T-cell (primary cell): ENCODE measurements around the gene HECTD4. TPM values are rescaled to one million over a fixed set of nuclear protein-coding genes. Genes with fewer than 3 reads are reported as not detected.

Experiments
- ATAC-seq, 4 experiments: fragments of 200-7000 bp in 3 of 4; fragments of 150-1000 bp in 1 of 4; cut with Tn5 transposase; replicated peaks in 1 of 4; 1 replicate in 3 of 4; 2 replicates in 1 of 4; pipeline ENCODE4 v1.10.0; 2021; ENCODE audit warnings: moderate library complexity in 3 of 4, mild to moderate bottlenecking in 2 of 4, moderate number of reproducible peaks in 1 of 4
- CTCF ChIA-PET, 2 donors: fragments of 300-600 bp; sonication (Branson Sonifier 250); formaldehyde crosslinking; loops; one replicate each; lab custom pipeline; 2022; ENCODE audit warnings: antibody characterized with exemption in 2 of 2; lab: Charles Lee
- POLR2A ChIA-PET, 2 donors: fragments of 300-600 bp; sonication (Branson Sonifier 250); formaldehyde crosslinking; loops; one replicate each; lab custom pipeline; 2022; ENCODE audit warnings: antibody characterized with exemption in 2 of 2; lab: Charles Lee
- DNase-seq, 35 experiments: peaks; one replicate each; pipeline versions ENCODE4 v3.0.0 to v3.0.0-alpha.2; 2013 to 2023
- H3K27ac ChIP-seq: one replicate; pipeline ENCODE4 v1.5.1; 2013; ENCODE audit warnings: low read length
- H3K27me3 ChIP-seq, 2 experiments: replicated peaks in 1 of 2; 1 replicate in 1 of 2; 2 replicates in 1 of 2; pipeline versions ENCODE4 v1.6.1 to v1.7.0; 2013; ENCODE audit warnings: low read length in 1 of 2, mixed read lengths in 1 of 2; ENCODE audit not compliant: control insufficient read depth in 2 of 2, insufficient read depth in 2 of 2; ENCODE audit errors: extremely low read depth in 1 of 2
- H3K36me3 ChIP-seq, 2 donors: 1 replicate in 1 of 2; 2 replicates in 1 of 2; pipeline versions ENCODE4 v1.6.1 to v1.7.0; 2013; ENCODE audit warnings: low read length in 1 of 2; ENCODE audit not compliant: control insufficient read depth in 2 of 2, insufficient read depth in 1 of 2; ENCODE audit errors: extremely low read depth in 1 of 2
- H3K4me1 ChIP-seq, 2 experiments: 1 replicate in 1 of 2; 2 replicates in 1 of 2; pipeline versions ENCODE4 v1.6.1 to v1.7.0; 2013; ENCODE audit warnings: low read length in 2 of 2, mixed read lengths in 1 of 2; ENCODE audit not compliant: insufficient read depth in 2 of 2, control insufficient read depth in 1 of 2; ENCODE audit errors: extremely low read depth in 1 of 2
- H3K4me3 ChIP-seq, 2 donors: 1 replicate in 1 of 2; 2 replicates in 1 of 2; pipeline versions ENCODE4 v1.5.1 to v1.7.0; 2013; ENCODE audit warnings: mild to moderate bottlenecking in 2 of 2, low read length in 1 of 2, moderate library complexity in 1 of 2; ENCODE audit not compliant: control insufficient read depth in 1 of 2; ENCODE audit errors: extremely low read depth in 1 of 2
- H3K9me3 ChIP-seq: 2 replicates; pipeline ENCODE4 v1.7.0; 2013
- H3K27ac Mint-ChIP-seq, 2 donors: one replicate each; pipeline ENCODE4 v1.8.0; 2020 to 2021; ENCODE audit warnings: mild to moderate bottlenecking in 2 of 2, mixed read lengths in 2 of 2
- H3K27me3 Mint-ChIP-seq, 2 donors: one replicate each; pipeline ENCODE4 v1.8.0; 2021 to 2022; ENCODE audit warnings: mixed read lengths in 2 of 2
- H3K36me3 Mint-ChIP-seq: one replicate; pipeline ENCODE4 v1.8.0; 2021; ENCODE audit warnings: mixed read lengths
- H3K4me1 Mint-ChIP-seq, 3 donors: one replicate each; pipeline ENCODE4 v1.8.0; 2020 to 2022; ENCODE audit warnings: mixed read lengths in 3 of 3, mild to moderate bottlenecking in 1 of 3
- H3K4me3 Mint-ChIP-seq, 3 donors: one replicate each; pipeline ENCODE4 v1.8.0; 2020 to 2022; ENCODE audit warnings: mild to moderate bottlenecking in 3 of 3, mixed read lengths in 3 of 3, moderate library complexity in 3 of 3
- H3K9me3 Mint-ChIP-seq, 3 donors: one replicate each; pipeline ENCODE4 v1.8.0; 2020 to 2022; ENCODE audit warnings: mixed read lengths in 3 of 3
- WGBS: methylation state at CpG from one replicate; pipeline ENCODE4 v1.1.5; 2013; ENCODE audit warnings: missing lambda C conversion rate; ENCODE audit not compliant: insufficient coverage; 5-methylcytosine and 5-hydroxymethylcytosine counted together
- total RNA-seq, 35 experiments: library from RNA in 6 of 35; stranded (reverse) in 6 of 35; fragments of 120-200 nt in 1 of 35; gene quantifications; one replicate each; pipeline versions ENCODE4 v1.2.1 to v1.2.4 and lab custom pipeline; 2013 to 2026

Gene HECTD4
- total RNA-seq, 5 donors from 2014 or later (not counting 1 experiment from before 2014, with no cell fraction given): 49.7 to 58.5 (median 53.7) TPM

DNA sequence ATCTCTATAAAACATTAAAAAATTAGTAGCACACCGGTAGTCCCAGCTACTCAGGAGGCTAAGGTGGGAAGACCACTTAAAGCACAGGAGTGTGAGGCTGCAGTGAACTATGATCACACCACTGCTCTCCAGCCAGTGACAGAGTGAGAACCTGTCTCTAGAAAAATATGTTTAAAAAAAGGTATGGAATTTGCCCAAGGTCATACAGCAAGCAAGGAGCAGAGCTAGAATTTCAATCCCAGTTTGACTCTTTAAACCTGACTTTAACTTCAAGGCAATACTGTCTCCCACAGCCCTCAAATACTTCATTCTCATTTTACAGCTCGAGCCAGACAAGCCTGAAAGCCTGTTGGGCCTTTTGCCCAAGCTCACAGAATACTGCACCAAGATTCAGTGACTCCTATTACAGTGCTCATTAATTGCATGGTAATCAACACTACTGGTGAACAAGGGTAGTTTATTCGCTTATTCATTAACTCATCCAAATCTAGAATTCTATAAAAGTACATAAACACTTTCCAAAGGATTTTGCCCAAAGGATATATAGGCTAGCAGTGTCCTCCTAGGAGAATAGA is 8.0 kb downstream of the HECTD4 start:
- POLR2A ChIA-PET: no interaction called here
- H3K27ac Mint-ChIP-seq: no peak overlapping the region
- 100% methylated on average over 1 of the region's 3 CpGs for WGBS

DNA sequence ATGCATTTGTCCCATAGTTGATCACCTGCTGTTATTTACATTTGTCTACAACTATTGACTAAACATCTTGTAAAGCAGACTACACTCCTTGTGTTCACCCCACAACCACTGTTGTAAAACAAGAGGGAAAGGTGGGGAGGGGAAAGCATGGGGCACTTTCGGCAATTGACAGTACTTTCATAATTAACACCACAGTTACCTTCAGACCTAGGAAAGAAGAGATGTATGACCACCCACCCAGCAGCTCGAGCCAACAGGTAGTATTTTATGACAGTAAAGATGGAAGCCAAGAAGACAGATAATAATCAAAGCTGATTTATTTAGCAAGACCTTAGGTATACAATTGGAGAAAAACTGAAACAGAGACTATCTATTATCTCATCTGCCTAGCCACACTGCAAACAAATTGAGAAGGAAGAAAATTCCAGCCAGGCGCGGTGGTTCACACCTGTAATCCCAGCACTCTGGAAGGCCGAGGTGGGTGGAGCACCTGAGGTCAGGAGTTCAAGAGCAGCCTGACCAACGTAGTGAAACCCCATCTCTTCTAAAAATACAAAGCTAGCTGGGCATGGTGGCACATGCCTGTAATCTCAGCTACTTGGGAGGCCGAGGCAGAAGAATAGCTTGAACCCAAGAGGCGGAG is 11.2 kb downstream of the HECTD4 start:
- Histone ChIP-seq H3K4me3 (no peak overlapping the region), H3K36me3 (no peaks in the 10 kb centered on the region), H3K27ac (no peak overlapping the region), H3K27me3 (no peaks in the 10 kb centered on the region), H3K4me1 (no peaks in the 10 kb centered on the region), H3K9me3 (no peaks in the 10 kb centered on the region)
- no peak overlapping the region for H3K27ac Mint-ChIP-seq
- no peak for ATAC-seq
- no peak for DNase-seq
- 86% methylated on average over 5 of the region's 8 CpGs for WGBS
- H3K27me3 Mint-ChIP-seq: no peaks in the 10 kb centered on the region
- H3K4me1 Mint-ChIP-seq: peaks cover 24 to 27% (median 25%) of the 10 kb centered on the region in 3 donors
- CTCF ChIA-PET: interaction anchor here (0.6 to 0.9 kb wide), 3 partner anchors 15 to 49 kb away, joined by 3 to 6 read pairs (median 3); no protein-coding TSS in a partner anchor
- POLR2A ChIA-PET: no interaction called here
- H3K9me3 Mint-ChIP-seq: no peaks in the 10 kb centered on the region
- H3K36me3 Mint-ChIP-seq: peaks cover 5% of the 10 kb centered on the region
- no peak overlapping the region for H3K4me3 Mint-ChIP-seq

More for the DNA sequence above, 8.0 kb downstream of the HECTD4 start:
- Mint-ChIP-seq H3K9me3 (no peaks in the 10 kb centered on the region), H3K4me1 (peaks cover 24 to 33% (median 29%) of the 10 kb centered on the region in 3 donors), H3K27me3 (no peaks in the 10 kb centered on the region), H3K36me3 (peaks cover 5% of the 10 kb centered on the region), H3K4me3 (no peak overlapping the region)
- no peaks in the 10 kb centered on the region for H3K27me3 ChIP-seq
- no peak overlapping the region for H3K4me3 ChIP-seq
- H3K36me3 ChIP-seq: no peaks in the 10 kb centered on the region
- H3K27ac ChIP-seq: no peak overlapping the region
- no peaks in the 10 kb centered on the region for H3K4me1 ChIP-seq
- ATAC-seq (no peak), DNase-seq (no peak)
- CTCF ChIA-PET: no interaction called here
- no peaks in the 10 kb centered on the region for H3K9me3 ChIP-seq

DNA sequence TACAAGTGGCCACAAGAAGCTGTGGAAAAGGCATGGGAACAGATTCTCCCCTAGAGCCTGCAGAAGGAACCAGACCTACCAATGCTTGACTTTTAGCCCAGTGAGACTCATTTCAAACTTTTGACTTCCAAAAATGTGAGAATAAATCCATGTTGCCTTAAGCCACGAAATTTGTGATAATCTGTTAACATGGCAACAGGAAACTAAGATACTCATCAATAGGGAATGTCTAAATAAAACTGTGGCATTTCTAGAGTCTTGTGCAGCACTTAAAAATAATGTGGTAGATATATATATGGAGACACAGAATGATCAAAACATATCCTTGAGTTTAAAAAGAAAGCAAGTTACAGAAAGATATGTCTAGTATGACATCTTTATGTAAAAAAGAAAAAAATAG is 12.0 kb downstream of the HECTD4 start:
- Mint-ChIP-seq H3K27me3 (no peaks in the 10 kb centered on the region), H3K4me1 (peaks cover 23 to 29% (median 25%) of the 10 kb centered on the region in 3 donors), H3K9me3 (no peaks in the 10 kb centered on the region), H3K4me3 (no peak overlapping the region), H3K36me3 (peaks cover 4% of the 10 kb centered on the region), H3K27ac (no peak overlapping the region)
- DNase-seq (no peak), ATAC-seq (no peak)
- WGBS: no CpG with 5 or more reads among the region's 1 CpG
- Histone ChIP-seq H3K4me3 (no peak overlapping the region), H3K4me1 (no peaks in the 10 kb centered on the region), H3K36me3 (no peaks in the 10 kb centered on the region), H3K9me3 (no peaks in the 10 kb centered on the region), H3K27me3 (no peaks in the 10 kb centered on the region), H3K27ac (no peak overlapping the region)
- ChIA-PET CTCF (no interaction called here), POLR2A (no interaction called here)

DNA sequence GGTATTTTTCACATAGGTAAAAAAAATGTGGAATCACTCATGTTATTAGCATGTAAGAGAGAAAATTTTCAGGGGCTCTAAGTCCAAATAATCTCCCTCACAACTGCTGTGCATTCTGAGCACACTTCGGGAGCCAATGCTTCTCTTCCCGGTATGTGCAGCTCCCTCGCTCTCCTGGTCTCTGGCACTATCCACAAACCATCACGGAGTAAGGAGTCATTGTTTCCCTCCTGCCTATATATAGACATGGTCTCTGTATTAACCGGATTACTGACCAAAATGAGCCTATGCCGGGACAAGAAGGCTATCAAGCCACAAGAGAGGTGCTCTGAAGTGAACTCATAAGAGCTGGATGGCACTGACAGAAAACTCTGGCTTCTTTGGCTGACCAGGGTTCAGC is 13.4 kb downstream of the HECTD4 start:
- ChIA-PET CTCF (no interaction called here), POLR2A (no interaction called here)
- Mint-ChIP-seq H3K27ac (no peak overlapping the region), H3K9me3 (no peaks in the 10 kb centered on the region), H3K4me3 (no peak overlapping the region), H3K36me3 (no peaks in the 10 kb centered on the region), H3K27me3 (no peaks in the 10 kb centered on the region), H3K4me1 (peaks cover 15 to 18% (median 18%) of the 10 kb centered on the region in 3 donors)
- ATAC-seq (no peak), DNase-seq (no peak)
- Histone ChIP-seq H3K4me1 (no peaks in the 10 kb centered on the region), H3K27ac (no peak overlapping the region), H3K9me3 (no peaks in the 10 kb centered on the region), H3K4me3 (no peak overlapping the region), H3K27me3 (no peaks in the 10 kb centered on the region), H3K36me3 (no peaks in the 10 kb centered on the region)
- 96% methylated on average over 5 of the region's 6 CpGs for WGBS

DNA sequence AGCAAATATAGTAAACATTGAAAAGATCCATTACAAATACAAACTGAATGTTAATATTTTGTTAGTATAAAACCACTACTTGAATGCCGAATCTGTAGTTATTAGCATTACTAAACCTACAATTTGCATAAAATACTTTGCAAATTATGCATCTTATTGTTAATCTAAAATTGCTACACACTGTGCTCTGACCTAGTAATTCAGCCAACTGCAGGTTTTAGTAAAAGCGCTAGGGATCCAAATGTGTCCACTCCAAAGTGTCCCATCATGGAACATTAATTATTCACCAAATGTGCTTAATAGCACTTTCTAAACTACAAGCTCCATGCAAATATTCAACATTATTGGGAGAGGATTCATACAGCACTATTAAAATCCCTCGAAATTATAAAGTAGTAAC is 14.3 kb downstream of the HECTD4 start:
- Mint-ChIP-seq H3K4me1 (peaks cover 15 to 23% (median 20%) of the 10 kb centered on the region in 3 donors), H3K9me3 (no peaks in the 10 kb centered on the region), H3K27ac (no peak overlapping the region), H3K27me3 (no peaks in the 10 kb centered on the region), H3K4me3 (no peak overlapping the region), H3K36me3 (no peaks in the 10 kb centered on the region)
- H3K36me3 ChIP-seq: no peaks in the 10 kb centered on the region
- no peak overlapping the region for H3K27ac ChIP-seq
- DNase-seq (no peak), ATAC-seq (no peak)
- CTCF ChIA-PET: interaction anchor here in 1 of 2 donors (0.5 to 0.9 kb wide), 2 partner anchors 8 to 16 kb away, joined by 4 to 6 read pairs; no protein-coding TSS in a partner anchor
- H3K27me3 ChIP-seq: no peaks in the 10 kb centered on the region
- H3K9me3 ChIP-seq: no peaks in the 10 kb centered on the region
- H3K4me1 ChIP-seq: no peaks in the 10 kb centered on the region
- no CpG with 5 or more reads among the region's 3 CpGs for WGBS
- POLR2A ChIA-PET: no interaction called here
- H3K4me3 ChIP-seq: no peak overlapping the region

DNA sequence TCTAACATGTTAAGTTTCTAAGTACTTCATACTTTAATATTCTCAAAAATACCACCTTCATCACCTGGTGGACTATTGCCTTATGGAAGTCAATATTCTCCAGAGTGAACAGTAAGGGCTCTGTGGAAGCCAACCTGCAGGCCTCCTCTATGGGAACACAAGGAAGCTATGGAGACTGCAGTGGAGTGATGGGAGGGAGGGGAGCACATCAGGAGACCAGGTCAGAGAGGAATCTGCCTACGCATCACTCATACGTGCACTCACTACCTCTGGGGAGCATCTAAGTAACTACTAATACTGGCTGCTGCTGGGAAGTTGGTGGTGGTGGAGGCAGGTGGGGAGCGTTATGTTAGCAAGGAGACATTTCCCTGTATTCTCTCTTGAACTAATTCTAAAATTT is 19.9 kb downstream of the HECTD4 start:
- Histone ChIP-seq H3K9me3 (no peaks in the 10 kb centered on the region), H3K36me3 (no peaks in the 10 kb centered on the region), H3K27me3 (no peaks in the 10 kb centered on the region), H3K4me3 (no peak overlapping the region), H3K27ac (no peak overlapping the region), H3K4me1 (no peaks in the 10 kb centered on the region)
- ChIA-PET CTCF (no interaction called here), POLR2A (no interaction called here)
- Mint-ChIP-seq H3K27me3 (no peaks in the 10 kb centered on the region), H3K4me1 (peaks cover 13 to 17% (median 15%) of the 10 kb centered on the region in 3 donors), H3K9me3 (no peaks in the 10 kb centered on the region), H3K36me3 (no peaks in the 10 kb centered on the region), H3K27ac (no peak overlapping the region), H3K4me3 (no peak overlapping the region)
- DNase-seq: no peak
- ATAC-seq: no peak
- WGBS: no CpG with 5 or more reads among the region's 3 CpGs
